ENCODE results near the gene ZNF397.

DNA sequence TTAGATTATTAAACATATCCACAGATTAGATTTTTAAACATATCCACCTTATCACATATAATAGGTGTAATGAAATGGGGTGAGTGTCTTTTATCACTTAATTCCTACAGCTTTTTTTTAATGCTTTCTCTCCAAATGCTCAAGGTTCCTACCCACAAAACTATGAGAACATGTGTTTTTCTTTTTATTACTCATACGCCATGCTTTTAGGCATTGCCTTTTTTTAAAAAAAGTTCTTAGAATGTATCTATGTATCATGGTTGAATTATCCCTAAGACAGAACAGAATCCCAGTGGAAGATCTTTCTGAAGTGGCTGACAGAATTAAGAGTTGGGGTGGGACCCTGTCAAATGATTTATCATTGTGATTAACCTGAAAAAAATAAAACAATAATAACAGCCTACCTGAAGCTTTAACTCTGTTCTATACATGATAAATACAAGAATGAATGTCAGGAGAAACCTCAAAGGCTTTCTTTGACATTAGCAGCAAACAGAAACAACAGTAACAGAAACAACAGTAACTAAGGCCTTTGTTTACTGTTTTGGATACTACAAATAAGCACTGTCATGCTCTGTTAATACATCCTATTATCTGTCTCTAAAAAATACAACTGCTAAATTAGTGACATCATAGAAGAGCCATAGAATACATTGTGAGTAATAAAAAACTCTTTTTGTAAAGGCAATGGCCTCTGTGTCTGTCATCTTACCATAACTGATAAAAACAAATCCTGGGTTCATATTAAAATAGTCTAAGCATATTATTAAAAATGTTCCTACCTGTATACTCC lies 4.1 kb upstream of the ZNF397 start:
- no peak for TF ChIP-seq CTCF (IDR thresholded peaks at IDR 0.05)
- no peak for TF ChIP-seq POLR2A (IDR thresholded peaks at IDR 0.05)
